Measurements from ENCODE around the gene CSRP3.

Gene CSRP3

DNA sequence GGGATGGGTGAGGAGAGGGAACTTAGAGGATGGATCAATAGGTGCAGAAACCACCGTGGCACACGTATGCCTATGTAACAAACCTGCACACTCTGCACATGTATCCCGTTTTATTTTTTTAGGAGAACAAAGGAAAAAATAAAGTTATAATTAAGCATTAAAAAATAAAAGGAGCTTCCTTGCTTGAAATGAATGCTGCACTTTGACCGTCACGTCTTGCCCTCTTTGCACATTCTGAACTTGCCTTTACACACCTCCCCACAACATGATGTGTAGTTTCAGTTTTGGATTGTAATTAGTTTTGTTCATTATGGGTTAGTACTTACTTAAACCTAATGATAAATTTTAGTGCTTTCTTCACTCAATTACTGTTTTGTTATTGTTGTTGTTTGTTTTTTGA is 3.1 kb upstream of the CSRP3 start:
- no peak overlapping the region for H3K27ac ChIP-seq (ENCODE audit: low read length)
- no peaks in the 10 kb centered on the region for H3K27me3 ChIP-seq (ENCODE audit: control insufficient read depth, insufficient read depth, low read length)
- no peak for DNase-seq (ENCODE audit: low read depth, low spot score)
- no peak overlapping the region for H3K4me3 ChIP-seq (ENCODE audit: low read length)
- no CpG with 5 or more reads among the region's 5 CpGs for WGBS (ENCODE audit: insufficient coverage, insufficient read length)
- no peaks in the 10 kb centered on the region for H3K9me3 ChIP-seq (ENCODE audit: control insufficient read depth, insufficient read depth, low read length)
- H3K4me1 ChIP-seq (ENCODE audit: control insufficient read depth, insufficient read depth, low read length) = no peaks in the 10 kb centered on the region
- H3K36me3 ChIP-seq (ENCODE audit: control insufficient read depth, insufficient read depth, low read length) = no peaks in the 10 kb centered on the region

- Histone ChIP-seq H3K4me3 (ENCODE audit: low read length) (no peak overlapping the region), H3K27me3 (ENCODE audit: control insufficient read depth, insufficient read depth, low read length) (no peaks in the 10 kb centered on the region), H3K36me3 (ENCODE audit: control insufficient read depth, insufficient read depth, low read length) (no peaks in the 10 kb centered on the region), H3K9me3 (ENCODE audit: control insufficient read depth, insufficient read depth, low read length) (no peaks in the 10 kb centered on the region), H3K27ac (ENCODE audit: low read length) (no peak overlapping the region), H3K4me1 (ENCODE audit: control insufficient read depth, insufficient read depth, low read length) (no peaks in the 10 kb centered on the region)
- no CpG with 5 or more reads among the region's 6 CpGs for WGBS (ENCODE audit: insufficient coverage, insufficient read length)
- DNase-seq (ENCODE audit: low read depth, low spot score) = no peak
Measured at GRCh38 chr11:19200410-19201201, 1.2 kb downstream of the CSRP3 start.

DNA sequence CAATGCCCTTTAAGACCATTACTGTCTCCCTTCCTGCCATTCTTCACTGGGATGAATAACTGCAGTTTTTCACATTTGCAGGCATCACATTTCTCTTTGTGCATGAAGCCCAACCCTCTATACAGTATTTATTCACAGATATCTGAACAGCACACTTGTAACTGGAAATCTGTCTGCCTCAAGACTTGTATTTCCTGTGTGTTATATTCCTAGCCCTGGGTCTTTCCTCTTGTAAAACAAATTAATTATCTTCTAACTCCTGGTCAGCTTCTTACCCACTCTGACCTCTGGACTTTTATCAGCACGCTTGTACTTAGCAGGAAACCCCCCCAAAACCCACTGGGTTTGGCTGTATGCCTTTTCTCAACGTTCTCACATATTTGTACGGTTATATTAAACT is 2.0 kb downstream of the CSRP3 start:
- WGBS (ENCODE audit: insufficient coverage, insufficient read length) = no CpG with 5 or more reads among the region's 3 CpGs
- H3K27ac ChIP-seq (ENCODE audit: low read length) = no peak overlapping the region
- H3K4me1 ChIP-seq (ENCODE audit: control insufficient read depth, insufficient read depth, low read length) = no peaks in the 10 kb centered on the region
- no peaks in the 10 kb centered on the region for H3K27me3 ChIP-seq (ENCODE audit: control insufficient read depth, insufficient read depth, low read length)
- DNase-seq (ENCODE audit: low read depth, low spot score) = no peak
- H3K36me3 ChIP-seq (ENCODE audit: control insufficient read depth, insufficient read depth, low read length) = no peaks in the 10 kb centered on the region
- H3K4me3 ChIP-seq (ENCODE audit: low read length) = no peak overlapping the region
- no peaks in the 10 kb centered on the region for H3K9me3 ChIP-seq (ENCODE audit: control insufficient read depth, insufficient read depth, low read length)

- DNase-seq (ENCODE audit: low read depth, low spot score) = no peak
- WGBS (ENCODE audit: insufficient coverage, insufficient read length) = no CpG with 5 or more reads among the region's 7 CpGs
- Histone ChIP-seq H3K4me3 (ENCODE audit: low read length) (no peak overlapping the region), H3K9me3 (ENCODE audit: control insufficient read depth, insufficient read depth, low read length) (no peaks in the 10 kb centered on the region), H3K27ac (ENCODE audit: low read length) (no peak overlapping the region), H3K36me3 (ENCODE audit: control insufficient read depth, insufficient read depth, low read length) (no peaks in the 10 kb centered on the region), H3K4me1 (ENCODE audit: control insufficient read depth, insufficient read depth, low read length) (no peaks in the 10 kb centered on the region), H3K27me3 (ENCODE audit: control insufficient read depth, insufficient read depth, low read length) (no peaks in the 10 kb centered on the region)
Measured at GRCh38 chr11:19199048-19199447, 2.7 kb downstream of the CSRP3 start.

GRCh38 chr11:19196432-19196831 is 5.4 kb downstream of the CSRP3 start:
- no peak overlapping the region for H3K4me3 ChIP-seq (ENCODE audit: low read length)
- DNase-seq (ENCODE audit: low read depth, low spot score) = no peak
- no peak overlapping the region for H3K27ac ChIP-seq (ENCODE audit: low read length)
- no CpG with 5 or more reads among the region's 6 CpGs for WGBS (ENCODE audit: insufficient coverage, insufficient read length)
- no peaks in the 10 kb centered on the region for H3K36me3 ChIP-seq (ENCODE audit: control insufficient read depth, insufficient read depth, low read length)
- H3K27me3 ChIP-seq (ENCODE audit: control insufficient read depth, insufficient read depth, low read length) = no peaks in the 10 kb centered on the region
- no peaks in the 10 kb centered on the region for H3K4me1 ChIP-seq (ENCODE audit: control insufficient read depth, insufficient read depth, low read length)
- H3K9me3 ChIP-seq (ENCODE audit: control insufficient read depth, insufficient read depth, low read length) = no peaks in the 10 kb centered on the region

DNA sequence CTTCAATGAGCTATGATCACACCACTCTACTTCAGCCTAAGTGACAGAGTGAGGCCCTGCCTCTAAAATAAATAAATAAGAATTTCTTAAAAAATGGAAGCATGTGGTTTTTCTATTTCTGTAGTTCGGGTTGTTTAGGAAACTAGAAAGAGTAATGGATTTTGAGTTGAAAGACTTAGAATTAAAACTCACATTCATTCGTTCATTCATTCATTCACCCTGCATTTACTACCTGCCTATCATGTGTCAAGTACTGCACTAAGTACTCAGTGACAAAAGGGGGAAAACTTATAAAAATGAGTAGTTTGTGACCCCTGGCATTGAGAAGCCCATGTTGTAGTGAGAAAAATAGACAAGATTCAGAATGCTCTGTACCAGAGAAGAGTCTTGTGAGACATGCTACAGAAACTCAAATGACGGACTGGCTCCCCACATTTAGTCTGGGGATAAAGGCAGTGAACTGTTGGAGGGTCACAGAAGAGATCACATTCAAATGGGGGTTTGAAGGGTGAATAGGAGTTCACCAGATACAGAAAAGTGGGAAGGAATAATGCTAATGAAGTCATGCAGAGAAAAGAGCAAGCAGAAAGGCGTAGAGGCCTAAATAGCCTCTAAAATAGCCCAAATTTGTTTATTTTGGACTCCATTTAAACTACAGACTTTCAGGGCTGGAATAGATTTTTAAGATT is 7.0 kb downstream of the CSRP3 start:
- Histone ChIP-seq H3K27me3 (ENCODE audit: control insufficient read depth, insufficient read depth, low read length) (no peaks in the 10 kb centered on the region), H3K27ac (ENCODE audit: low read length) (no peak overlapping the region), H3K4me3 (ENCODE audit: low read length) (no peak overlapping the region), H3K9me3 (ENCODE audit: control insufficient read depth, insufficient read depth, low read length) (no peaks in the 10 kb centered on the region), H3K36me3 (ENCODE audit: control insufficient read depth, insufficient read depth, low read length) (no peaks in the 10 kb centered on the region), H3K4me1 (ENCODE audit: control insufficient read depth, insufficient read depth, low read length) (no peaks in the 10 kb centered on the region)
- DNase-seq (ENCODE audit: low read depth, low spot score) = no peak
- WGBS (ENCODE audit: insufficient coverage, insufficient read length) = no CpG with 5 or more reads among the region's 4 CpGs

DNA sequence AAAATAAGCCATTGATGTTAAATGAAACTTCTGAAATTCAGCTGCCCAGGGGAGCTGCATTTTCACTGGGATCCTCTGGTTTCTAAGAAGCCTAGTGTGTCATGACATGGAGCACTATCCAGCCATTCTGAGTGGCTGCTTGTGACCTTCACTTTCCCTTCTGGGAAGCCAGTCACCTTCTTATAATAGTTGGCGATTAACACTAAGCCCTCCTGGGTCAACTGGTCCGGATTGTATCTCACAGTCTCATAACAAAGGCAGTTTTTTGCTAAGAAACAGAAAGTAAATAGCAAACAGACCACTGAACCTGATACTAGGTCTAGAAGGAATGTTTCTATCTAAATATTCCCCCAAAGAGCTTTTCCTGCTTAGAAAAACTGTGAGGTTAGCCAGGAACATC is 7.9 kb downstream of the CSRP3 start:
- H3K36me3 ChIP-seq (ENCODE audit: control insufficient read depth, insufficient read depth, low read length) = no peaks in the 10 kb centered on the region
- no peak overlapping the region for H3K4me3 ChIP-seq (ENCODE audit: low read length)
- WGBS (ENCODE audit: insufficient coverage, insufficient read length) = no CpG with 5 or more reads among the region's 2 CpGs
- no peak overlapping the region for H3K27ac ChIP-seq (ENCODE audit: low read length)
- no peaks in the 10 kb centered on the region for H3K9me3 ChIP-seq (ENCODE audit: control insufficient read depth, insufficient read depth, low read length)
- H3K4me1 ChIP-seq (ENCODE audit: control insufficient read depth, insufficient read depth, low read length) = no peaks in the 10 kb centered on the region
- DNase-seq (ENCODE audit: low read depth, low spot score) = no peak
- H3K27me3 ChIP-seq (ENCODE audit: control insufficient read depth, insufficient read depth, low read length) = no peaks in the 10 kb centered on the region

GRCh38 chr11:19191530-19192169 is 10.1 kb downstream of the CSRP3 start:
- H3K4me3 ChIP-seq (ENCODE audit: low read length) = no peak overlapping the region
- no peaks in the 10 kb centered on the region for H3K4me1 ChIP-seq (ENCODE audit: control insufficient read depth, insufficient read depth, low read length)
- no peak for DNase-seq (ENCODE audit: low read depth, low spot score)
- H3K27ac ChIP-seq (ENCODE audit: low read length) = no peak overlapping the region
- no CpG with 5 or more reads among the region's 7 CpGs for WGBS (ENCODE audit: insufficient coverage, insufficient read length)
- no peaks in the 10 kb centered on the region for H3K27me3 ChIP-seq (ENCODE audit: control insufficient read depth, insufficient read depth, low read length)
- no peaks in the 10 kb centered on the region for H3K9me3 ChIP-seq (ENCODE audit: control insufficient read depth, insufficient read depth, low read length)
- H3K36me3 ChIP-seq (ENCODE audit: control insufficient read depth, insufficient read depth, low read length) = no peaks in the 10 kb centered on the region

DNA sequence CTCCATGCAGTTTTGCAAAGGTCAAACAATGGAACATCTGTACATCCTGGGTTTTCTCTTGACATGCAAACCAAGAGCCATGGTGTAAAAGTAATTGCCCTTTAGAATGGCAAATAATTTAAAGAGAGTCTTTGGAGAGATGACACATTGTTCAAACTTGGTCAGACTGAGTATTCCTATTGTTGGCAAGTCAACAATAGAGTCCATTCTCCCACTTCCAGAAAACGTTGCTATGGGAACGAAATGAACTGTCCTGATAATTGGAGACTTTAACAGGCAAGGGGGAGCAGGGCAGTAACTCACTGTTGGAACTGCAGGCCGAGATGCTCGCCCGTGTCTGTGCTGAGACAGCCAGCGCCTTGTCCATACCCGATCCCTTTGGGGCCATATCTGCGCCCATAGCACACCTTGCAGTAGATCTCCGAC is 13.9 kb downstream of the CSRP3 start:
- no peak for DNase-seq (ENCODE audit: low read depth, low spot score)
- no peaks in the 10 kb centered on the region for H3K9me3 ChIP-seq (ENCODE audit: control insufficient read depth, insufficient read depth, low read length)
- no CpG with 5 or more reads among the region's 9 CpGs for WGBS (ENCODE audit: insufficient coverage, insufficient read length)

GRCh38 chr11:19187114-19187832 is 14.5 kb downstream of the CSRP3 start:
- H3K4me3 ChIP-seq (ENCODE audit: low read length) = no peak overlapping the region
- no CpG with 5 or more reads among the region's 5 CpGs for WGBS (ENCODE audit: insufficient coverage, insufficient read length)
- no peak for DNase-seq (ENCODE audit: low read depth, low spot score)
- no peaks in the 10 kb centered on the region for H3K9me3 ChIP-seq (ENCODE audit: control insufficient read depth, insufficient read depth, low read length)
- no peaks in the 10 kb centered on the region for H3K27me3 ChIP-seq (ENCODE audit: control insufficient read depth, insufficient read depth, low read length)
- H3K27ac ChIP-seq (ENCODE audit: low read length) = no peak overlapping the region
- no peaks in the 10 kb centered on the region for H3K36me3 ChIP-seq (ENCODE audit: control insufficient read depth, insufficient read depth, low read length)
- H3K4me1 ChIP-seq (ENCODE audit: control insufficient read depth, insufficient read depth, low read length) = no peaks in the 10 kb centered on the region

More for the DNA sequence above, 13.9 kb downstream of the CSRP3 start:
- Histone ChIP-seq H3K36me3 (ENCODE audit: control insufficient read depth, insufficient read depth, low read length) (no peaks in the 10 kb centered on the region), H3K27ac (ENCODE audit: low read length) (no peak overlapping the region), H3K4me3 (ENCODE audit: low read length) (no peak overlapping the region), H3K27me3 (ENCODE audit: control insufficient read depth, insufficient read depth, low read length) (no peaks in the 10 kb centered on the region), H3K4me1 (ENCODE audit: control insufficient read depth, insufficient read depth, low read length) (no peaks in the 10 kb centered on the region)

Measured in iPS DF 6.9 (cell line).